Skeletal muscle tissue (tissue), 4 donors: ENCODE data around the gene SELENOT. TPM values are rescaled to one million over a fixed set of nuclear protein-coding genes. Genes with fewer than 3 reads are reported as not detected.

Source experiments
- H3K27ac ChIP-seq: one replicate; pipeline ENCODE4 v1.7.0; 2013; ENCODE audit warnings: mild to moderate bottlenecking, low read depth, low read length, inconsistent platforms
- H3K27me3 ChIP-seq, 3 donors: one replicate each; pipeline ENCODE4 v1.7.0; 2013; ENCODE audit warnings: low read length in 3 of 3; ENCODE audit not compliant: control insufficient read depth in 3 of 3, insufficient read depth in 3 of 3
- H3K36me3 ChIP-seq, 3 donors: one replicate each; pipeline ENCODE4 v1.7.0; 2013; ENCODE audit warnings: low read length in 3 of 3; ENCODE audit not compliant: control insufficient read depth in 3 of 3, insufficient read depth in 3 of 3
- H3K4me1 ChIP-seq, 3 donors: one replicate each; pipeline ENCODE4 v1.7.0; 2013; ENCODE audit warnings: low read length in 3 of 3, mild to moderate bottlenecking in 3 of 3; ENCODE audit not compliant: control insufficient read depth in 3 of 3, insufficient read depth in 3 of 3
- H3K4me3 ChIP-seq, 3 donors: one replicate each; pipeline ENCODE4 v1.7.0; 2013; ENCODE audit warnings: low read length in 3 of 3
- H3K9ac ChIP-seq, 3 donors: one replicate each; pipeline ENCODE4 v1.7.0; 2013; ENCODE audit warnings: low read length in 3 of 3, mild to moderate bottlenecking in 3 of 3, moderate library complexity in 2 of 3, low read depth in 1 of 3
- H3K9me3 ChIP-seq, 3 donors: one replicate each; pipeline ENCODE4 v1.7.0; 2013; ENCODE audit warnings: low read length in 3 of 3; ENCODE audit not compliant: control insufficient read depth in 3 of 3
- total RNA-seq: library from RNA; depleted of rRNA; stranded (reverse); fragments of >200 nt; gene quantifications from one replicate; pipeline ENCODE4 v1.2.3, GENCODE V29; 2014
- donor health status: Osteomylitis.

The SELENOT gene
- total RNA-seq, 1 donor from 2014 or later = 16.7 TPM

GRCh38 chr3:150656316-150656715, 53.2 kb downstream of the SELENOT start:
- Histone ChIP-seq H3K4me3 (no peak overlapping the region), H3K27me3 (no peaks in the 10 kb centered on the region), H3K36me3 (no peaks in the 10 kb centered on the region), H3K27ac (no peak overlapping the region), H3K4me1 (no peaks in the 10 kb centered on the region), H3K9ac (no peak overlapping the region), H3K9me3 (no peaks in the 10 kb centered on the region)

- Histone ChIP-seq H3K27ac (no peak overlapping the region), H3K4me1 (no peaks in the 10 kb centered on the region), H3K36me3 (no peaks in the 10 kb centered on the region), H3K9ac (no peak overlapping the region), H3K9me3 (no peaks in the 10 kb centered on the region), H3K4me3 (no peak overlapping the region), H3K27me3 (peaks cover 0 to 3% (median 3%) of the 10 kb centered on the region in 3 donors)
These were observed 59.5 kb downstream of the SELENOT start for GRCh38 chr3:150662410-150663200.

- Histone ChIP-seq H3K36me3 (no peaks in the 10 kb centered on the region), H3K27ac (no peak overlapping the region), H3K9ac (no peak overlapping the region), H3K4me1 (no peaks in the 10 kb centered on the region), H3K4me3 (no peak overlapping the region), H3K9me3 (no peaks in the 10 kb centered on the region), H3K27me3 (peaks cover 0 to 3% (median 3%) of the 10 kb centered on the region in 3 donors)
These were observed 60.3 kb downstream of the SELENOT start for GRCh38 chr3:150663461-150663860.

GRCh38 chr3:150666167-150666566, 63.0 kb downstream of the SELENOT start:
- no peak overlapping the region for H3K9ac ChIP-seq
- H3K27ac ChIP-seq = no peak overlapping the region
- no peak overlapping the region for H3K4me3 ChIP-seq
- no peaks in the 10 kb centered on the region for H3K36me3 ChIP-seq
- no peaks in the 10 kb centered on the region for H3K4me1 ChIP-seq
- H3K9me3 ChIP-seq = no peaks in the 10 kb centered on the region
- peaks cover 0 to 3% (median 3%) of the 10 kb centered on the region in 3 donors for H3K27me3 ChIP-seq

- no peaks in the 10 kb centered on the region for H3K9me3 ChIP-seq
- no peaks in the 10 kb centered on the region for H3K36me3 ChIP-seq
- no peak overlapping the region for H3K4me3 ChIP-seq
- no peak overlapping the region for H3K27ac ChIP-seq
- peaks cover 0 to 3% (median 0%) of the 10 kb centered on the region in 3 donors for H3K27me3 ChIP-seq
- H3K4me1 ChIP-seq = no peaks in the 10 kb centered on the region
- no peak overlapping the region for H3K9ac ChIP-seq
These were observed 70.8 kb downstream of the SELENOT start for GRCh38 chr3:150673966-150674365.

GRCh38 chr3:150675587-150675986, 72.5 kb downstream of the SELENOT start:
- Histone ChIP-seq H3K9ac (no peak overlapping the region), H3K36me3 (no peaks in the 10 kb centered on the region), H3K4me3 (no peak overlapping the region), H3K27ac (no peak overlapping the region), H3K9me3 (no peaks in the 10 kb centered on the region), H3K4me1 (no peaks in the 10 kb centered on the region), H3K27me3 (peaks cover 0 to 3% (median 0%) of the 10 kb centered on the region in 3 donors)

Other genes starting within 250 kb of the SELENOT start
- gene TSC22D2, start 195.0 kb upstream of the SELENOT start, total RNA-seq = 12.0 TPM
- 49.1 TPM for gene SERP1, start 56.8 kb upstream of the SELENOT start, total RNA-seq
- gene EIF2A, start 56.5 kb upstream of the SELENOT start, total RNA-seq = 195 TPM
- gene ERICH6, start 100.6 kb downstream of the SELENOT start, total RNA-seq = not detected
- gene SIAH2, start 159.8 kb downstream of the SELENOT start, total RNA-seq = 26.1 TPM